ENCODE data around the gene MBNL3. TPM values are rescaled to one million over a fixed set of nuclear protein-coding genes. Genes with fewer than 3 reads are reported as not detected.

Gene MBNL3
- total RNA-seq, 2 donors from 2014 or later = 6.3 to 14.8 TPM

- Histone ChIP-seq H3K4me3 (no peak overlapping the region), H3K9me3 (no peaks in the 10 kb centered on the region), H3K4me1 (peaks cover 16% of the 10 kb centered on the region), H3K27me3 (no peaks in the 10 kb centered on the region), H3K27ac (peak overlapping the region in 2 of 4 donors; percentile 24 to 41), H3K36me3 (replicated peaks in 1 of 2; ENCODE audit: insufficient read depth in 1 of 2, low read depth in 2 of 2) (no peaks in the 10 kb centered on the region)
- DNase-seq (no peak), ATAC-seq (no peak)
- TF ChIP-seq CTCF (IDR thresholded peaks at IDR 0.05) (no peak), POLR2A (IDR thresholded peaks at IDR 0.05) (no peak)
- 57 to 77% methylated on average over 1 of the region's 1 CpG for WGBS, 2 donors
- intact Hi-C loops (cut with DNase I) = no loop called here
These were observed 15.6 kb upstream of the MBNL3 start for GRCh38 chrX:132504417-132504816.

DNA sequence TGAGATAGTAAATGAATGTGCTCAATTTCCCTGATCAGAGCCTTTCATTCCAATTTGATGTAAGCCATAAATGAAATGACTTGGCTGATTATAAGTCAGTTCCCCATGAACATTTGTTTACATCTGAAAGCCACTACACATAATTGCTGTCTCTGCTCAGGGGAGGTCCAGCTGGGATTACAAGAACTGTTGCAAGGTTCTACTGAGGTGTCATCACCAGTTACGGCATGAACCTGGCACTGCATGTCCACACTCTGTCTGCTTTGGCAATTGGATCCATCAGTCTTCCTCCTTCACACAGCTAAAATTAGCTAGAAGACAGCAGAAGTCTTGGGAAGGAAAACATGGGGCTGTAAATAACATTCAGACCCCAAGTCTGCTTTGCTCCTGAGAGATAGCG is 12.8 kb upstream of the MBNL3 start:
- Histone ChIP-seq H3K36me3 (replicated peaks in 1 of 2; ENCODE audit: insufficient read depth in 1 of 2, low read depth in 2 of 2) (no peaks in the 10 kb centered on the region), H3K9me3 (no peaks in the 10 kb centered on the region), H3K27ac (no peak overlapping the region), H3K4me3 (no peak overlapping the region), H3K4me1 (peaks cover 16% of the 10 kb centered on the region), H3K27me3 (no peaks in the 10 kb centered on the region)
- 92 to 100% methylated on average over 1 to 2 of the region's 2 CpGs for WGBS, 2 donors
- no peak for ATAC-seq
- no peak for DNase-seq
- no peak for TF ChIP-seq POLR2A (IDR thresholded peaks at IDR 0.05)
- TF ChIP-seq CTCF (IDR thresholded peaks at IDR 0.05) = no peak
- intact Hi-C loops (cut with DNase I) = no loop called here

GRCh38 chrX:132497432-132497831 is 8.6 kb upstream of the MBNL3 start:
- Histone ChIP-seq H3K9me3 (no peaks in the 10 kb centered on the region), H3K4me3 (no peak overlapping the region), H3K36me3 (replicated peaks in 1 of 2; ENCODE audit: insufficient read depth in 1 of 2, low read depth in 2 of 2) (no peaks in the 10 kb centered on the region), H3K4me1 (no peaks in the 10 kb centered on the region), H3K27me3 (no peaks in the 10 kb centered on the region), H3K27ac (no peak overlapping the region)
- no peak for ATAC-seq
- TF ChIP-seq CTCF (IDR thresholded peaks at IDR 0.05) (no peak), POLR2A (IDR thresholded peaks at IDR 0.05) (no peak)
- no peak for DNase-seq
- intact Hi-C loops (cut with DNase I) = no loop called here
- WGBS, 2 donors = 80 to 87% methylated on average over 2 of the region's 2 CpGs

GRCh38 chrX:132493095-132493494 is 4.3 kb upstream of the MBNL3 start:
- intact Hi-C loops (cut with DNase I) = no loop called here
- WGBS, 2 donors = 100% methylated on average over 1 of the region's 1 CpG

More at GRCh38 chrX:132493095-132493494, 4.3 kb upstream of the MBNL3 start:
- no peak for ATAC-seq
- DNase-seq = no peak
- Histone ChIP-seq H3K9me3 (no peaks in the 10 kb centered on the region), H3K4me1 (peaks cover 5% of the 10 kb centered on the region), H3K36me3 (replicated peaks in 1 of 2; ENCODE audit: insufficient read depth in 1 of 2, low read depth in 2 of 2) (no peaks in the 10 kb centered on the region), H3K27me3 (no peaks in the 10 kb centered on the region), H3K27ac (no peak overlapping the region), H3K4me3 (no peak overlapping the region)
- TF ChIP-seq POLR2A (IDR thresholded peaks at IDR 0.05) (no peak), CTCF (IDR thresholded peaks at IDR 0.05) (no peak)

Data from body of pancreas (tissue), 4 donors.